Mesothelial cell of epicardium (in vitro differentiated cells): ENCODE data around the gene FSTL5. TPM values are rescaled to one million over a fixed set of nuclear protein-coding genes. Genes with fewer than 3 reads are reported as not detected.

Experiments used
- DNase-seq, 2 experiments: peaks; one replicate each; pipeline ENCODE4 v3.0.0; 2021; ENCODE audit warnings: low spot score in 2 of 2; ENCODE audit not compliant: unreplicated experiment in 2 of 2
- H3K27ac Mint-ChIP-seq: 2 replicates; pipeline ENCODE4 v1.8.0; 2021; ENCODE audit warnings: mixed read lengths
- H3K27me3 Mint-ChIP-seq: 2 replicates; pipeline ENCODE4 v1.8.0; 2021; ENCODE audit warnings: low read depth, mixed read lengths
- H3K36me3 Mint-ChIP-seq: 2 replicates; pipeline ENCODE4 v1.8.0; 2021; ENCODE audit warnings: mixed read lengths
- H3K4me1 Mint-ChIP-seq: 2 replicates; pipeline ENCODE4 v1.8.0; 2021; ENCODE audit warnings: mixed read lengths
- H3K4me3 Mint-ChIP-seq: 2 replicates; pipeline ENCODE4 v1.8.0; 2021; ENCODE audit warnings: mild to moderate bottlenecking, moderate library complexity, mixed read lengths
- H3K9me3 Mint-ChIP-seq: 2 replicates; pipeline ENCODE4 v1.8.0; 2021; ENCODE audit warnings: mixed read lengths
- total RNA-seq: library from RNA; stranded (reverse); gene quantifications from 3 replicates; pipeline ENCODE4 v1.2.1, GENCODE V29; 2021
- TF ChIP-seq, protein P1 (sequence below): fragments of 200-600 bp; sonication (generic); IDR thresholded peaks from one replicate; pipeline ENCODE4 v1.5.0; 2021; ENCODE audit warnings: antibody characterized with exemption; ENCODE audit not compliant: unreplicated experiment

Gene FSTL5
- total RNA-seq, 1 donor from 2014 or later, result 0.04 TPM

GRCh38 chr4:162010362-162010761 lies 153.4 kb downstream of the FSTL5 start:
- H3K36me3 Mint-ChIP-seq, result no peaks in the 10 kb centered on the region
- H3K4me3 Mint-ChIP-seq, result no peak overlapping the region
- H3K27me3 Mint-ChIP-seq, result no peaks in the 10 kb centered on the region
- H3K27ac Mint-ChIP-seq, result no peak overlapping the region
- no peak for DNase-seq
- no peaks in the 10 kb centered on the region for H3K4me1 Mint-ChIP-seq
- TF ChIP-seq, protein P1, sequence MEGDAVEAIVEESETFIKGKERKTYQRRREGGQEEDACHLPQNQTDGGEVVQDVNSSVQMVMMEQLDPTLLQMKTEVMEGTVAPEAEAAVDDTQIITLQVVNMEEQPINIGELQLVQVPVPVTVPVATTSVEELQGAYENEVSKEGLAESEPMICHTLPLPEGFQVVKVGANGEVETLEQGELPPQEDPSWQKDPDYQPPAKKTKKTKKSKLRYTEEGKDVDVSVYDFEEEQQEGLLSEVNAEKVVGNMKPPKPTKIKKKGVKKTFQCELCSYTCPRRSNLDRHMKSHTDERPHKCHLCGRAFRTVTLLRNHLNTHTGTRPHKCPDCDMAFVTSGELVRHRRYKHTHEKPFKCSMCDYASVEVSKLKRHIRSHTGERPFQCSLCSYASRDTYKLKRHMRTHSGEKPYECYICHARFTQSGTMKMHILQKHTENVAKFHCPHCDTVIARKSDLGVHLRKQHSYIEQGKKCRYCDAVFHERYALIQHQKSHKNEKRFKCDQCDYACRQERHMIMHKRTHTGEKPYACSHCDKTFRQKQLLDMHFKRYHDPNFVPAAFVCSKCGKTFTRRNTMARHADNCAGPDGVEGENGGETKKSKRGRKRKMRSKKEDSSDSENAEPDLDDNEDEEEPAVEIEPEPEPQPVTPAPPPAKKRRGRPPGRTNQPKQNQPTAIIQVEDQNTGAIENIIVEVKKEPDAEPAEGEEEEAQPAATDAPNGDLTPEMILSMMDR, result no peak
- no peaks in the 10 kb centered on the region for H3K9me3 Mint-ChIP-seq

DNA sequence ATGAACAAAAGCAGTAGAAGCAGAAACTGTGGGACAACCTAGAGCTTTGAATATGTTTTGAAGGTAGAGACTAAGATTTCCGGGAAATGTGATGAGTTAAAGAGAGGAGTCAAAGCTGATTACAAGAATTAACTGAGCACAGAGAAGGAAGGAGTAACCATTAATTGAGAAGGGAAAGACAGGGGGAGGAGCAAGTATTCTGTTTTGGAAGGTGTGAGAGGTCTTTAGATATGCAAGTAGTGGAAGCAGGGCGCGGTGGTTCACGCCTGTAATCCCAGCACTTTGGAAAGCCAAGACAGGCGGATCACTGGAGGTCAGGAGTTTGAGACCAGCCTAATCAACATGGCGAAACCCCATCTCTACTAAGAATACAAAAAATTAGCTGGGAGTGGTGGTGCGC lies 171.5 kb downstream of the FSTL5 start:
- Mint-ChIP-seq H3K27me3 (no peaks in the 10 kb centered on the region), H3K9me3 (peaks cover 5% of the 10 kb centered on the region), H3K27ac (no peak overlapping the region), H3K36me3 (no peaks in the 10 kb centered on the region), H3K4me1 (no peaks in the 10 kb centered on the region), H3K4me3 (no peak overlapping the region)
- TF ChIP-seq, protein P1, result no peak
- no peak for DNase-seq

DNA sequence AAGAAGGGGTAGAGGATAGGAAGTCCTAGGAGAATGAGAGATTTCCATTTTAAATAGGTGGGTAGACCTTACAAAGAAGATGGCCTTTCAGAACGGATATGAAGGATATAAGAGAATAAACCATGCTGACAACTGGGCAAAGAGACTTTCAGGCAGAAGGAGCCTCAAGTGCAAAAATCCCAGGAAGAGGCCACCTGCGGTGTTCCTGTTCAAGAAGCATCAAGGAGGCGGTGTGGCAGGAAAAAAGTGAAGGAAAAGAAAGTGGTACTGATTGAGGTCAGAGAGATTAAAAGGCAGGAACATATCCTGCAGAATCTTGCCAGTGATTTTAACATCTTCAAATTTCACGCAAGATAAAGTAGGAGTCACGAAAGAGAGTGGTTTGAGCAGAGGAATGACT lies 172.0 kb downstream of the FSTL5 start:
- Mint-ChIP-seq H3K27me3 (no peaks in the 10 kb centered on the region), H3K27ac (no peak overlapping the region), H3K4me3 (no peak overlapping the region), H3K36me3 (no peaks in the 10 kb centered on the region), H3K9me3 (peaks cover 5% of the 10 kb centered on the region), H3K4me1 (no peaks in the 10 kb centered on the region)
- DNase-seq, result no peak
- TF ChIP-seq, protein P1, result no peak

- peaks cover 5% of the 10 kb centered on the region for H3K9me3 Mint-ChIP-seq
- H3K36me3 Mint-ChIP-seq, result no peaks in the 10 kb centered on the region
- no peak overlapping the region for H3K27ac Mint-ChIP-seq
- H3K4me3 Mint-ChIP-seq, result no peak overlapping the region
- DNase-seq, result no peak
- TF ChIP-seq, protein P1, result no peak
- H3K4me1 Mint-ChIP-seq, result no peaks in the 10 kb centered on the region
- no peaks in the 10 kb centered on the region for H3K27me3 Mint-ChIP-seq
These were observed 173.1 kb downstream of the FSTL5 start for GRCh38 chr4:161990721-161991120.

GRCh38 chr4:161988946-161989345 lies 174.9 kb downstream of the FSTL5 start:
- H3K27me3 Mint-ChIP-seq, result no peaks in the 10 kb centered on the region
- no peak overlapping the region for H3K27ac Mint-ChIP-seq
- peaks cover 5% of the 10 kb centered on the region for H3K9me3 Mint-ChIP-seq
- DNase-seq, result no peak
- no peaks in the 10 kb centered on the region for H3K36me3 Mint-ChIP-seq
- TF ChIP-seq, protein P1, result no peak
- no peak overlapping the region for H3K4me3 Mint-ChIP-seq
- H3K4me1 Mint-ChIP-seq, result no peaks in the 10 kb centered on the region

GRCh38 chr4:161987611-161988010 lies 176.2 kb downstream of the FSTL5 start:
- Mint-ChIP-seq H3K36me3 (no peaks in the 10 kb centered on the region), H3K4me1 (peaks cover 5% of the 10 kb centered on the region), H3K4me3 (no peak overlapping the region), H3K27me3 (no peaks in the 10 kb centered on the region), H3K9me3 (no peaks in the 10 kb centered on the region), H3K27ac (no peak overlapping the region)
- no peak for DNase-seq
- TF ChIP-seq, protein P1, result no peak
